ENCODE data around the gene TLX1. TPM values are rescaled to one million over a fixed set of nuclear protein-coding genes. Genes with fewer than 3 reads are reported as not detected.
A peak's percentile ranks its signal among the peaks of the same experiment; 100 is the strongest.

TLX1 gene
- polyA plus RNA-seq (2013) = not detected in 2 replicates

DNA sequence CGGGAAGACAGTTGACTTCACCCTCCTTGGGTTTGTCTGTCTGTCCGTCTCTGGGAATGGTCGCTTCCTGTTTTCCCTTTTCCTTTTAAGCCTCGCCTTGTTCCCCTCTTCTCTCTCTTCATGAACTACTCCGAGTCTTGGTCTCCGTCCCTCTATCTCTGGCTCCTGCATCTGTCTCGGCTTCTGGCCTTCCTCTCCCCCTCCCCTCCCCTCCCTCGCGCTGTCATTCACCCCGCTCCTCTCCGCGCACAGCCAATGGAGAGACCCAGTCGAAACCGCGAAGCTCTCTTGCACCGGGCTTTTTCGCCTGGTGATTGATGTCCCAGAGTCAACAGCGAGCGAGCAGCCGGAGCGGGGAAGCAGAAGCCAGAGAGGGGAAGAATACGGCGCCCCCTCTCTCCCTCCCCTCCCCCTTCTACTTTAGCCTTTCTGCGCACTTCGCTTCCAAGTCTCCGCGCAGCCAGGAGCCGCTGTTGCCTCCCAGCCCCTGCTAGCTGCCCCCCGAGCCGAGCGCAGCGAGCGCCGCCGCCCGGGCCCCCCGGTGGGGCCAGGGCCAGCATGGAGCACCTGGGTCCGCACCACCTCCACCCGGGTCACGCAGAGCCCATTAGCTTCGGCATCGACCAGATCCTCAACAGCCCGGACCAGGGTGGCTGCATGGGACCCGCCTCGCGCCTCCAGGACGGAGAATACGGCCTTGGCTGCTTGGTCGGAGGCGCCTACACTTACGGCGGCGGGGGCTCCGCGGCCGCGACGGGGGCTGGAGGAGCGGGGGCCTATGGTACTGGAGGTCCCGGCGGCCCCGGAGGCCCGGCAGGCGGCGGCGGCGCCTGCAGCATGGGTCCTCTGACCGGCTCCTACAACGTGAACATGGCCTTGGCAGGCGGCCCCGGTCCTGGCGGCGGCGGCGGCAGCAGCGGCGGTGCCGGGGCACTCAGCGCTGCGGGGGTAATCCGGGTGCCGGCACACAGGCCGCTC is at the start of gene TLX1:
Gene TLX1, plus strand, starts transcription at position 317 of the 978 bp plus-strand sequence. Its CDS starts 242 bp downstream, at position 559.
- DNase-seq = no peak
- WGBS (ENCODE audit: extremely low coverage, insufficient coverage, insufficient read length) = no CpG with 5 or more reads among the region's 83 CpGs
- H3K79me2 ChIP-seq (ENCODE audit: control insufficient read depth, insufficient read depth, low read length, poor library complexity) = no peaks in the 10 kb centered on the region
- no peak within 1 kb of the TSS for H3K4ac ChIP-seq (ENCODE audit: low read depth, low read length)
- no peak within 1 kb of the TSS for H2AK5ac ChIP-seq (ENCODE audit: low read length)
- no peak within 1 kb of the TSS for H3K23ac ChIP-seq (ENCODE audit: low read length)
- H3K4me3 ChIP-seq (ENCODE audit: low read depth, low read length) = no peak within 1 kb of the TSS
- H3K9ac ChIP-seq (ENCODE audit: low read length) = no peak within 1 kb of the TSS
- peak within 1 kb of the TSS; percentile 30 for H3K4me2 ChIP-seq (ENCODE audit: low read length)
- no peak within 1 kb of the TSS for H4K12ac ChIP-seq (ENCODE audit: low read depth, low read length)
- peaks cover 87% of the 10 kb centered on the region for H3K27me3 ChIP-seq (ENCODE audit: insufficient read depth, low read length)
- H2AFZ ChIP-seq (ENCODE audit: insufficient read depth, low read length, poor library complexity) = no peak within 1 kb of the TSS
- peaks cover 5% of the 10 kb centered on the region for H3K9me3 ChIP-seq (ENCODE audit: insufficient read depth, low read depth, low read length)
- no peak within 1 kb of the TSS for H4K8ac ChIP-seq (ENCODE audit: low read depth, low read length)
- H4K91ac ChIP-seq (ENCODE audit: low read depth, low read length) = no peak within 1 kb of the TSS
- H3K27ac ChIP-seq (ENCODE audit: low read depth, low read length) = no peak within 1 kb of the TSS
- no peaks in the 10 kb centered on the region for H3K79me1 ChIP-seq (ENCODE audit: low read length)
- H3K36me3 ChIP-seq (ENCODE audit: control insufficient read depth in 1 of 2, insufficient read depth in 2 of 2, low read length in 2 of 2) = no peaks in the 10 kb centered on the region
- H3K18ac ChIP-seq (ENCODE audit: low read length) = no peak within 1 kb of the TSS
- no peak within 1 kb of the TSS for H2BK12ac ChIP-seq (ENCODE audit: low read length)
- H2BK120ac ChIP-seq (ENCODE audit: insufficient read depth, low read length, poor library complexity) = no peak within 1 kb of the TSS
- H3K14ac ChIP-seq (ENCODE audit: low read length) = no peak within 1 kb of the TSS
- peaks cover 0 to 2% of the 10 kb centered on the region in 2 experiments for H3K4me1 ChIP-seq (ENCODE audit: control insufficient read depth in 1 of 2, insufficient read depth in 2 of 2, low read length in 2 of 2)
- no peak within 1 kb of the TSS for H2BK5ac ChIP-seq (ENCODE audit: low read depth, low read length, poor library complexity)

DNA sequence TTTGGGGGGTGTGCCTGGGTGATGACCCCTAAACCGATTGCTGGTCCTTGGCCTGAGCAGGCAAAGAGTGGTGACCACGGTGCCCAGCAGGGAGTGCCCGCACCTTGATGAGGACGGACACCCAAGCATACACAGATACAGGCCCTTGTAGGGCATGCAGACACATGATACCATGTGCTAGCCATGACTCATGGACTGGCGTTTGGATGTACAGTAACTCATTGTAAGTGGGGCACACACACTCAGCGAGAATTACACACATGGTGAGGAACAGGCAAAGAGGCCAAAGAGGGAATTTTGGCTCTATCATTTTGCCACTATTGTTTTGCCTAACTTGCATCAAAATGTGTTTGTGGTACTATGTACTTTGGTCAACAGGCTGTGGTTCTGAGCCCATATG is 45.3 kb upstream of the TLX1 start:
- Histone ChIP-seq H3K4me2 (ENCODE audit: low read length) (no peak overlapping the region), H4K12ac (ENCODE audit: low read depth, low read length) (no peak overlapping the region), H3K4ac (ENCODE audit: low read depth, low read length) (no peak overlapping the region), H3K9me3 (ENCODE audit: insufficient read depth, low read depth, low read length) (peaks cover 7% of the 10 kb centered on the region), H2AFZ (ENCODE audit: insufficient read depth, low read length, poor library complexity) (no peak overlapping the region), H3K4me3 (ENCODE audit: low read depth, low read length) (no peak overlapping the region), H2BK12ac (ENCODE audit: low read length) (no peak overlapping the region), H2BK5ac (ENCODE audit: low read depth, low read length, poor library complexity) (no peak overlapping the region), H3K4me1 (ENCODE audit: control insufficient read depth in 1 of 2, insufficient read depth in 2 of 2, low read length in 2 of 2) (no peaks in the 10 kb centered on the region), H3K79me1 (ENCODE audit: low read length) (no peaks in the 10 kb centered on the region), H2AK5ac (ENCODE audit: low read length) (no peak overlapping the region), H3K79me2 (ENCODE audit: control insufficient read depth, insufficient read depth, low read length, poor library complexity) (no peaks in the 10 kb centered on the region), H3K14ac (ENCODE audit: low read length) (no peak overlapping the region), H3K9ac (ENCODE audit: low read length) (no peak overlapping the region), H3K27me3 (ENCODE audit: insufficient read depth, low read length) (peaks cover 3% of the 10 kb centered on the region), H3K18ac (ENCODE audit: low read length) (no peak overlapping the region), H3K23ac (ENCODE audit: low read length) (no peak overlapping the region), H3K27ac (ENCODE audit: low read depth, low read length) (no peak overlapping the region), H3K36me3 (ENCODE audit: control insufficient read depth in 1 of 2, insufficient read depth in 2 of 2, low read length in 2 of 2) (no peaks in the 10 kb centered on the region), H2BK120ac (ENCODE audit: insufficient read depth, low read length, poor library complexity) (no peak overlapping the region), H4K8ac (ENCODE audit: low read depth, low read length) (no peak overlapping the region), H4K91ac (ENCODE audit: low read depth, low read length) (no peak overlapping the region)
- WGBS (ENCODE audit: extremely low coverage, insufficient coverage, insufficient read length) = no CpG with 5 or more reads among the region's 6 CpGs
- DNase-seq = no peak

DNA sequence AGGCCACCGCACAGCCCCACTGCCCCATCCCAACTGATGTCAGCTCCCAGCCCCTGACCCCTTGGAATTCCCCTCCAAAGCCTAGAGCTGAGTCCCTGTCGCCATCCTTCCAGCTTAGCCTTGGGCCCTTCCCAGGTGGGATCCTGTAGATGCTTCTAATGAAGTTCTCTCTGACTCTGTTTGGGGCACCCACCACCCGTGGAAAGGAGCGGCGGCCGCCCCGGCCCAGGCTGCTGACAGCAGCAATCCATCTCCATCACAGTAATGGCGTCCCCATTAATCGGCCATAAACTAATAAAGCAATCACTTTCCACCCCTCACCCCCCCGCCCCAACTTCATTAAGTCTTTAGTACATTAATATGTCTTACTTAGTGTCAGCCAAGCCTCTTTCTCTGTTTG is 43.7 kb upstream of the TLX1 start:
- no peak overlapping the region for H3K14ac ChIP-seq (ENCODE audit: low read length)
- H3K9me3 ChIP-seq (ENCODE audit: insufficient read depth, low read depth, low read length) = peaks cover 7% of the 10 kb centered on the region
- no peaks in the 10 kb centered on the region for H3K79me2 ChIP-seq (ENCODE audit: control insufficient read depth, insufficient read depth, low read length, poor library complexity)
- WGBS (ENCODE audit: extremely low coverage, insufficient coverage, insufficient read length) = no CpG with 5 or more reads among the region's 10 CpGs
- H3K23ac ChIP-seq (ENCODE audit: low read length) = no peak overlapping the region
- H3K79me1 ChIP-seq (ENCODE audit: low read length) = no peaks in the 10 kb centered on the region
- H3K4ac ChIP-seq (ENCODE audit: low read depth, low read length) = no peak overlapping the region
- H4K8ac ChIP-seq (ENCODE audit: low read depth, low read length) = no peak overlapping the region
- no peak overlapping the region for H2AFZ ChIP-seq (ENCODE audit: insufficient read depth, low read length, poor library complexity)
- no peak overlapping the region for H4K91ac ChIP-seq (ENCODE audit: low read depth, low read length)
- DNase-seq = no peak
- H2BK12ac ChIP-seq (ENCODE audit: low read length) = no peak overlapping the region
- H3K27ac ChIP-seq (ENCODE audit: low read depth, low read length) = no peak overlapping the region
- no peaks in the 10 kb centered on the region for H3K4me1 ChIP-seq (ENCODE audit: control insufficient read depth in 1 of 2, insufficient read depth in 2 of 2, low read length in 2 of 2)
- peaks cover 3% of the 10 kb centered on the region for H3K27me3 ChIP-seq (ENCODE audit: insufficient read depth, low read length)
- H3K4me3 ChIP-seq (ENCODE audit: low read depth, low read length) = no peak overlapping the region
- H2AK5ac ChIP-seq (ENCODE audit: low read length) = no peak overlapping the region
- no peak overlapping the region for H3K9ac ChIP-seq (ENCODE audit: low read length)
- H4K12ac ChIP-seq (ENCODE audit: low read depth, low read length) = no peak overlapping the region
- no peaks in the 10 kb centered on the region for H3K36me3 ChIP-seq (ENCODE audit: control insufficient read depth in 1 of 2, insufficient read depth in 2 of 2, low read length in 2 of 2)
- H2BK5ac ChIP-seq (ENCODE audit: low read depth, low read length, poor library complexity) = no peak overlapping the region
- no peak overlapping the region for H2BK120ac ChIP-seq (ENCODE audit: insufficient read depth, low read length, poor library complexity)
- no peak overlapping the region for H3K4me2 ChIP-seq (ENCODE audit: low read length)
- H3K18ac ChIP-seq (ENCODE audit: low read length) = no peak overlapping the region

DNA sequence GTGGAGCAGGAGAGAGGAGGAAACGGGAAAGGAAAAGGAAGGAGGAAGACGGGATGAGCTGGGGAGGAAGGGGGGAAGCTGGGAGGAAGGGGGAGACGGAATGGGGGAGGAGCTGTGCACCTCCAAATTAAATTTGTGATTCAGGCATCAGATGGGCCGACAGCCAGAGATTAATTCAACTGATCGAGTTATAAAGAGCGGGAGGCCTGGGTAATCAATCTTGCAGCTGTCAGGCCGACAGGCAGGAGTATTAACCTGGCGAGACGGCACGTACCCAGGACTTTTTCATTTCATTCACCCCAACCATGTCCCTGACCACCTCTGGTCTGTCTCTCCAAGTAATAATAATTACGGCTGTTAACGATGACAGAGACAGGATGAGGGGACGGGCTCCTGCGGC is 43.1 kb upstream of the TLX1 start:
- no peak overlapping the region for H3K14ac ChIP-seq (ENCODE audit: low read length)
- DNase-seq = no peak
- no peak overlapping the region for H4K12ac ChIP-seq (ENCODE audit: low read depth, low read length)
- H3K27ac ChIP-seq (ENCODE audit: low read depth, low read length) = no peak overlapping the region
- H3K4me3 ChIP-seq (ENCODE audit: low read depth, low read length) = no peak overlapping the region
- no peak overlapping the region for H3K23ac ChIP-seq (ENCODE audit: low read length)
- H4K8ac ChIP-seq (ENCODE audit: low read depth, low read length) = no peak overlapping the region
- peaks cover 3% of the 10 kb centered on the region for H3K27me3 ChIP-seq (ENCODE audit: insufficient read depth, low read length)
- no CpG with 5 or more reads among the region's 14 CpGs for WGBS (ENCODE audit: extremely low coverage, insufficient coverage, insufficient read length)
- no peaks in the 10 kb centered on the region for H3K36me3 ChIP-seq (ENCODE audit: control insufficient read depth in 1 of 2, insufficient read depth in 2 of 2, low read length in 2 of 2)
- H3K4ac ChIP-seq (ENCODE audit: low read depth, low read length) = no peak overlapping the region
- peaks cover 7% of the 10 kb centered on the region for H3K9me3 ChIP-seq (ENCODE audit: insufficient read depth, low read depth, low read length)
- no peak overlapping the region for H2AFZ ChIP-seq (ENCODE audit: insufficient read depth, low read length, poor library complexity)
- no peak overlapping the region for H3K18ac ChIP-seq (ENCODE audit: low read length)
- H4K91ac ChIP-seq (ENCODE audit: low read depth, low read length) = no peak overlapping the region
- no peaks in the 10 kb centered on the region for H3K79me2 ChIP-seq (ENCODE audit: control insufficient read depth, insufficient read depth, low read length, poor library complexity)
- no peaks in the 10 kb centered on the region for H3K79me1 ChIP-seq (ENCODE audit: low read length)
- H2BK120ac ChIP-seq (ENCODE audit: insufficient read depth, low read length, poor library complexity) = no peak overlapping the region
- H3K4me1 ChIP-seq (ENCODE audit: control insufficient read depth in 1 of 2, insufficient read depth in 2 of 2, low read length in 2 of 2) = no peaks in the 10 kb centered on the region
- no peak overlapping the region for H3K9ac ChIP-seq (ENCODE audit: low read length)
- no peak overlapping the region for H2BK12ac ChIP-seq (ENCODE audit: low read length)
- H3K4me2 ChIP-seq (ENCODE audit: low read length) = no peak overlapping the region
- H2AK5ac ChIP-seq (ENCODE audit: low read length) = no peak overlapping the region
- no peak overlapping the region for H2BK5ac ChIP-seq (ENCODE audit: low read depth, low read length, poor library complexity)
